HFF-Myc (cell line): ENCODE results near the gene GTSE1.

Experiments
- DNase-seq: peaks from one replicate; pipeline ENCODE4 v3.0.0-alpha.2; 2011; ENCODE audit warnings: low read depth; ENCODE audit errors: extremely low read depth
- H3K4me3 ChIP-seq: replicated peaks from 2 replicates; pipeline ENCODE4 v1.5.1; 2011; ENCODE audit warnings: low read depth, mild to moderate bottlenecking, control low read depth, low read length
- CTCF ChIP-seq: IDR thresholded peaks from 2 replicates; pipeline ENCODE4 v1.5.1; 2012; ENCODE audit warnings: mild to moderate bottlenecking, low read depth, low read length, control low read depth; ENCODE audit errors: missing control alignments

Gene GTSE1

DNA sequence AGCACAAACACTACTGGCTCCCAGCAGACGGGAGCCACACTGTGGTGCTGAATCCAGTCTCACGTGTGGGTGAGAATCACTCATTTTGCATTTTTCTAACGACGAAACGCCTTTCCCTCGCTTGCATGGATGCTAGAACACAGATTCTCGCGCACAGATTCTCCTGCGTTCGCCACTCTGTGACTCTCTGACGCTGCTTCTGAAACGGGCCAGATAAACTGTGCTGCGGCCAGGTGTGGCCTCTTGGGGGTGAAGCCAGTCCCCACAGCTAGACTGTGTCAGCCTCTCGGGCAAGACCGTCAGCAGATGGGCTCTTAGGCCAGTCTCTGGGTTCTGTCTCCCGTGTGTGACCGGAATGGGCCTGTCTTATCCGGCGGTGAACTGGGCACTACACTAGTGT is 83.4 kb downstream of the GTSE1 start:
- H3K4me3 ChIP-seq, result no peak overlapping the region
- DNase-seq, result no peak
- no peak for TF ChIP-seq CTCF
